Activated effector memory CD4-positive, alpha-beta T cell treated with anti-CD3 and anti-CD28 coated beads, Interleukin-2, amount 50 U/mL, for 16 hours (primary cell): ENCODE measurements around the gene TSPAN32.

Source experiments
- DNase-seq: peaks from one replicate; pipeline ENCODE4 v3.0.0-alpha.2; 2020

TSPAN32 gene

GRCh38 chr11:2301631-2302305 is at the start of gene TSPAN32, which contains the start of gene C11orf21:
TSPAN32 (plus strand) TSS chr11:2302013; CDS start chr11:2302150, 137 bp downstream.
C11orf21 (minus strand) TSS chr11:2301918; CDS start chr11:2301808, 110 bp downstream.
- DNase-seq, result peak; percentile 84

GRCh38 chr11:2252018-2252417 is 49.8 kb upstream of the TSPAN32 start:
- no peak for DNase-seq

GRCh38 chr11:2256293-2256913 is 45.4 kb upstream of the TSPAN32 start:
- peak; percentile 59 for DNase-seq

GRCh38 chr11:2256951-2257700 is 44.7 kb upstream of the TSPAN32 start:
- no peak for DNase-seq

GRCh38 chr11:2258501-2259465 is 43.0 kb upstream of the TSPAN32 start:
- DNase-seq, result peak; percentile 59

- no peak for DNase-seq
Measured at GRCh38 chr11:2259466-2259830, 42.4 kb upstream of the TSPAN32 start.

- no peak for DNase-seq
Measured at GRCh38 chr11:2259897-2260451, 41.8 kb upstream of the TSPAN32 start.

- DNase-seq, result peak; percentile 61
Measured at GRCh38 chr11:2260491-2261364, 41.1 kb upstream of the TSPAN32 start.

GRCh38 chr11:2261436-2262230 is 40.2 kb upstream of the TSPAN32 start:
- DNase-seq, result no peak

GRCh38 chr11:2262301-2263070 is 39.3 kb upstream of the TSPAN32 start:
- DNase-seq, result no peak

GRCh38 chr11:2263071-2263565 is 38.7 kb upstream of the TSPAN32 start:
- no peak for DNase-seq

GRCh38 chr11:2263724-2264360 is 38.0 kb upstream of the TSPAN32 start:
- no peak for DNase-seq

GRCh38 chr11:2264366-2265053 is 37.3 kb upstream of the TSPAN32 start:
- DNase-seq, result no peak

- DNase-seq, result peak; percentile 73
Measured at GRCh38 chr11:2265396-2265795, 36.4 kb upstream of the TSPAN32 start.

GRCh38 chr11:2265854-2266585 is 35.8 kb upstream of the TSPAN32 start:
- DNase-seq, result no peak

GRCh38 chr11:2266586-2267305 is 35.1 kb upstream of the TSPAN32 start:
- no peak for DNase-seq
